PC-3 (cell line): ENCODE measurements around the gene MAGEA3.
"Not testable (repeated sequence)": the region's sequence is repeated elsewhere in the genome, so short reads cannot be mapped to it uniquely, and the experiment has no call there.

Experiments used
- EZH2 ChIP-seq: fragments of 300-600 bp; sonication (generic); IDR thresholded peaks from one replicate; pipeline ENCODE4 v1.6.1; 2017; ENCODE audit warnings: antibody characterized with exemption, mild to moderate bottlenecking, low read length; ENCODE audit not compliant: unreplicated experiment
- EZH2phosphoT487 ChIP-seq: fragments of 300-600 bp; sonication (generic); IDR thresholded peaks from 2 replicates; pipeline ENCODE4 v1.6.1; 2018; ENCODE audit warnings: mild to moderate bottlenecking, antibody characterized with exemption, low read length, borderline replicate concordance
- TF ChIP-seq, protein P1 (sequence below): fragments of 300-600 bp; sonication (generic); conservative IDR thresholded peaks from 2 replicates; pipeline ENCODE4 v1.5.1; 2017; ENCODE audit warnings: antibody characterized with exemption, low read depth, mild to moderate bottlenecking, low read length

DNA sequence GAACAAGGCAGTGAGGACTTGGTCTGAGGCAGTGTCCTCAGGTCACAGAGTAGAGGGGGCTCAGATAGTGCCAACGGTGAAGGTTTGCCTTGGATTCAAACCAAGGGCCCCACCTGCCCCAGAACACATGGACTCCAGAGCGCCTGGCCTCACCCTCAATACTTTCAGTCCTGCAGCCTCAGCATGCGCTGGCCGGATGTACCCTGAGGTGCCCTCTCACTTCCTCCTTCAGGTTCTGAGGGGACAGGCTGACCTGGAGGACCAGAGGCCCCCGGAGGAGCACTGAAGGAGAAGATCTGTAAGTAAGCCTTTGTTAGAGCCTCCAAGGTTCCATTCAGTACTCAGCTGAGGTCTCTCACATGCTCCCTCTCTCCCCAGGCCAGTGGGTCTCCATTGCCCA is 1.8 kb downstream of the MAGEA3 start:
- TF ChIP-seq, protein P1, sequence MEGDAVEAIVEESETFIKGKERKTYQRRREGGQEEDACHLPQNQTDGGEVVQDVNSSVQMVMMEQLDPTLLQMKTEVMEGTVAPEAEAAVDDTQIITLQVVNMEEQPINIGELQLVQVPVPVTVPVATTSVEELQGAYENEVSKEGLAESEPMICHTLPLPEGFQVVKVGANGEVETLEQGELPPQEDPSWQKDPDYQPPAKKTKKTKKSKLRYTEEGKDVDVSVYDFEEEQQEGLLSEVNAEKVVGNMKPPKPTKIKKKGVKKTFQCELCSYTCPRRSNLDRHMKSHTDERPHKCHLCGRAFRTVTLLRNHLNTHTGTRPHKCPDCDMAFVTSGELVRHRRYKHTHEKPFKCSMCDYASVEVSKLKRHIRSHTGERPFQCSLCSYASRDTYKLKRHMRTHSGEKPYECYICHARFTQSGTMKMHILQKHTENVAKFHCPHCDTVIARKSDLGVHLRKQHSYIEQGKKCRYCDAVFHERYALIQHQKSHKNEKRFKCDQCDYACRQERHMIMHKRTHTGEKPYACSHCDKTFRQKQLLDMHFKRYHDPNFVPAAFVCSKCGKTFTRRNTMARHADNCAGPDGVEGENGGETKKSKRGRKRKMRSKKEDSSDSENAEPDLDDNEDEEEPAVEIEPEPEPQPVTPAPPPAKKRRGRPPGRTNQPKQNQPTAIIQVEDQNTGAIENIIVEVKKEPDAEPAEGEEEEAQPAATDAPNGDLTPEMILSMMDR: not testable (repeated sequence)
- not testable (repeated sequence) for TF ChIP-seq EZH2, EZH2phosphoT487
